HG02759 (cell line): ENCODE data around the gene ZNF286A.
"Not testable (repeated sequence)": the region's sequence is repeated elsewhere in the genome, so short reads cannot be mapped to it uniquely, and the experiment has no call there.

Source experiments
- ATAC-seq: cut with Tn5 transposase; IDR thresholded peaks from one replicate; pipeline ENCODE4 v1.9.1; 2021; ENCODE audit warnings: mild to moderate bottlenecking, moderate library complexity; ENCODE audit not compliant: unreplicated experiment

ZNF286A gene

GRCh38 chr17:15698967-15699366 lies 585 bp upstream of the ZNF286A start:
- ATAC-seq, result not testable (repeated sequence)

GRCh38 chr17:15699937-15700336 lies 385 bp downstream of the ZNF286A start:
- ATAC-seq, result not testable (repeated sequence)

DNA sequence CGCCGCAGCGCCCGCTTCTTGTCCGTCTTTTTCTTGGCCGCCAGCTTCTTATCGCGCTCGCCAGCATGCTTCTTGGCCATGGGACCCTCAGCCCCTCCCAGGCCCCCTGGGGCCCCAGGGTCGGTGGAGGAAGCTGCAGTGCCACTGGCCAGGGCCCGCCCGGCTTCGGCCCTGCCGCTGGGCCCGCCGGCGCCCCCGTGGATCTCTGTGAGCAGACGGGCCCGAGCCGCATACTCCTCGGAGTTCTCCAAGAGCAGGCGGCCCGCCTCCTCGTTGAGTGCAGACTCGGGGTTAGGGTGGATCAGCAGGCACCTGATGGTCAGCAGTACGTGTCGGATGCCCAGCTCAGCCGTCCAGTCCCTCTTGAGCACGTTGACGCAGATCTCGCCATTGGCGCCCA lies 4.7 kb downstream of the ZNF286A start:
- ATAC-seq, result not testable (repeated sequence)

DNA sequence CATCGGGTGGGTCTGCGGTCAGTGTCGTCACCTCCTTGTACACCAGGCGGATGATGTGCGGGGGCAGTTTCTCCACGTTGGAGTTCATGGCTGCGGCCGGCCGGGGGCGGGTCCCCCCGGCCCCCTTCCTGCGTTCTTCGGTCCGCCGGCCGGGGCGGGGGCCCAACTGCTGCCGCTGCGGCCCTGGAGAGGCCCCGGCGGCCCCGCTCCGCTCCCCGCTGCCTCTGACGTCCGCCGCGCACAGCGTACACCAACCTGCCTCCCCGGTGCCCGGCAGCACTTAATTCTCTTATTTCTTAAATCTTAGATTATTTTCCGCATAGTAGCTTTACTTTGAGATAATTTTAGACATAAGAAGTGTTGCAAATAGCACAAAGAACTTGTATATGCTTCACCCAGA lies 5.3 kb downstream of the ZNF286A start:
- ATAC-seq, result not testable (repeated sequence)

DNA sequence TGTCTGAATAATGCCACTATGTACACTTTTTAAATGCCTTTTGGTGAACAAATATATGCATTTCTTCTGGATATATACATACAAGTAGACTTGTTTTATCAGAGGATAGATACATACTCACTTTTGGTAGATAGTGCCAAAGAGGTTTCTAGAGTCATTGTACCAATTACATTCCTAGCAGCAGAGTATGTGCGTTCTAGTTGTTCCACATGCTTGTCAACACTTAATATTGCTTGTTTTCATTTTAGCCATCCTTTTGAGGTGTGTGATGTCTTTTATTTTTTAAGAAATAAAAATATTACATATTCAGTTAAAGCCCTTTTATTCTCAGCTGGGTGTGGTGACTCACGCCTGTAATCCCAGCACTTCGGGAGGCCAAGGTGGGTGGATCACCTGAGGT lies 9.3 kb downstream of the ZNF286A start:
- not testable (repeated sequence) for ATAC-seq

GRCh38 chr17:15716601-15717563 lies 17.3 kb downstream of the ZNF286A start:
- ATAC-seq, result not testable (repeated sequence)

- not testable (repeated sequence) for ATAC-seq
Observed at GRCh38 chr17:15730535-15730934, 31.0 kb downstream of the ZNF286A start.

GRCh38 chr17:15731900-15732299 lies 32.3 kb downstream of the ZNF286A start, which contains the start of gene TBC1D26:
TSS of gene TBC1D26 (plus strand) at chr17:15732283. CDS start at chr17:15735349, 3,066 bp downstream.
- not testable (repeated sequence) for ATAC-seq

GRCh38 chr17:15733174-15733789 lies 33.7 kb downstream of the ZNF286A start:
- ATAC-seq, result not testable (repeated sequence)

DNA sequence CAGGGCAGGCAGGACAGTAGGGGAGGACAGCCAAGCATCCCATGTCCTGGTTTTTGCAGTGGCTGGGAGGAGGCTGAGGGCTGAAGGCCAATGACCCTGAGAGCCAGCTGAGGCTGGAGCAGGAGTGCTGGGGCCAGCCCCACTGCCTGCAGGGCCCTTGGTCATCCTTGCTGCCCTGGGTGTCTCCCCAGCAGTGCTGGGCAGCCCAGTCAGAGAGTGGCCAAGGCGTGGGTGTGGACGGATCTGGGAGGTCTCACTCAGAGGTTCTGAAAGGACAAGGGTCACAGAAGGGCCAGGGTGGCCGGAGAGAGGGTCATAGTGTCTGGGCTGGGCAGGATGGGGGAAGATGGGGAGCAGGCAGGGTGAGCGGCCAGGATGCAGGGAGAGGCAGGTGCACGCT lies 37.0 kb downstream of the ZNF286A start:
- ATAC-seq, result not testable (repeated sequence)

- ATAC-seq, result no peak
Observed at GRCh38 chr17:15738066-15738465, 38.5 kb downstream of the ZNF286A start.

- ATAC-seq, result not testable (repeated sequence)
Observed at GRCh38 chr17:15739259-15739658, 39.7 kb downstream of the ZNF286A start.

GRCh38 chr17:15740041-15740440 lies 40.5 kb downstream of the ZNF286A start:
- ATAC-seq, result not testable (repeated sequence)

- no peak for ATAC-seq
Observed at GRCh38 chr17:15740570-15741120, 41.1 kb downstream of the ZNF286A start.

DNA sequence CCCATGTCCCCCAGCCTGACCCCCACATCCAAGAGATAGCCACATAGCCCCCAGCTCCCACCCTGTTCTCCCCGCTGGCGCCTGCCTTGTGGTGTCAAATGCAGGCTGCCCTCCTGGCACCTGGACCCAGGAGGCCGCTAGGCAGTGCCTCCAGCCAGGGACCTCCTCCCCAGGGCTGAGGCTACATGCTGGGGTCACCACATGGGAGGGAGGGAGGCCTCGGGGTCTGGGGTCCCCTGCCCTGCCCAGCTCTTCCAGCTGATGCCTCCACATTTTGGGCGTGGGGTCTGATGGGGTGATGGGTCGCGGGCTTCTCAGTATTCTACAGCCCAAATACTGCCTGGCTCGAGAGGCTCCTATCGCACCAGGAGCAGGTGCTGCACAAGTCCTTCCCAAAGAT lies 42.1 kb downstream of the ZNF286A start:
- ATAC-seq, result no peak

- ATAC-seq, result no peak
Observed at GRCh38 chr17:15742051-15742795, 42.7 kb downstream of the ZNF286A start.

- ATAC-seq, result no peak
Observed at GRCh38 chr17:15742921-15743320, 43.4 kb downstream of the ZNF286A start.

DNA sequence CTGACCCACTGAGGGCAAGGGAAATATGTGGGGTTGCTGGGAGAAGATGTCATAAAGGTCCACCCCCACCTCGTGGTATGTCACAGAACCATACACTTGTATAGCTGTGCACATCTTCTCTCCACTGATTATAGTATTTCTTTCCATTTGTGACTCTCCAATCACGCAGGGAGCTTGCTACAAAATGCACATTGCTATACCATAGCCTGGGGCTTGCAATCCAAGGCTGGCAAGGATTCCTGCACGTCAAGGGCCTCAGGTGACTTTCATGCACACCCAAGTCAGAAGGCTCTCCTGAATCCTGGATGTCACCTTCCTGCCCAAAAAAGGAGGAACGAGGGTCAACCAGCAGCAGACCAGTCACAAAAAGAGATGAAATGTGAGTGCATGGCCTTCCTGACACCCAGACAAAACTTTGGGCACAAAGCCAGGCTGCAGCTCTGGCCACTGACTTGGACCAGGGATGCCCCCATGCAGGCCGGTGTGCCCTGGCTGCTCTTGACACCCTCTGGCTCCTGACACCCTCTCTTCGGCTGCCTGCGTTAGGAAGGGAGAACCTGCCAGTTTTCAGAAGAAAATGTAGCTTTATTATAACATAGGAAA lies 44.6 kb downstream of the ZNF286A start:
- ATAC-seq, result no peak

- no peak for ATAC-seq
Observed at GRCh38 chr17:15744885-15745284, 45.3 kb downstream of the ZNF286A start.

GRCh38 chr17:15749403-15749802 lies 49.9 kb downstream of the ZNF286A start:
- not testable (repeated sequence) for ATAC-seq
